GM12892 (cell line): ENCODE data around the gene CANT1.

ENCODE experiments used
- POLR2A ChIP-seq: IDR thresholded peaks from 2 replicates; pipeline ENCODE4 v1.6.1; 2011; ENCODE audit warnings: low read depth, low read length, control low read depth
- TAF1 ChIP-seq: IDR thresholded peaks from 2 replicates; pipeline ENCODE4 v1.6.1; 2011; ENCODE audit warnings: low read depth, mild to moderate bottlenecking, control low read depth, low read length, borderline replicate concordance

DNA sequence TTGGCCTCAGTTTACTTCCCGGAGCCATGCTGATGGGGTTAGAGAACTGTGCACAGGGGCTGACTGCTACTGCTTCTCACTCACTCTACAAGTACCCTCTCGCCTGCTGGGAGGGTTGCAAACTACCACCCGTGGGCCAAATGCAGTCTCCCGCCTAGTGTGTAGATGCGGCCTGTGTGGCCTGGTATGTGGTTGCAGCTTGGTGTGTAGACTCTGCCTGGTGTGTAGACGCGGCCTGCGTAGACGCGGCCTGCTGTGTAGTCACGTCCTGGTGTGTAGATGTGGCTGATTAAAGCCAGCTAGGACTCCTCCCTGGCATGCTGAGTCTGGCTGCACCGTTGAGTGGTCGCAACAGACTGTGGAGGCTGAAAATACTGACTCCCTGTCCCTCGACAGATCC lies 7.3 kb downstream of the CANT1 start:
- TF ChIP-seq TAF1 (no peak), POLR2A (no peak)
